ENCODE measurements around the gene CELF4. TPM values are rescaled to one million over a fixed set of nuclear protein-coding genes. Genes with fewer than 3 reads are reported as not detected.

Gene CELF4
- total RNA-seq, 1 donor from 2014 or later = 2.3 TPM

DNA sequence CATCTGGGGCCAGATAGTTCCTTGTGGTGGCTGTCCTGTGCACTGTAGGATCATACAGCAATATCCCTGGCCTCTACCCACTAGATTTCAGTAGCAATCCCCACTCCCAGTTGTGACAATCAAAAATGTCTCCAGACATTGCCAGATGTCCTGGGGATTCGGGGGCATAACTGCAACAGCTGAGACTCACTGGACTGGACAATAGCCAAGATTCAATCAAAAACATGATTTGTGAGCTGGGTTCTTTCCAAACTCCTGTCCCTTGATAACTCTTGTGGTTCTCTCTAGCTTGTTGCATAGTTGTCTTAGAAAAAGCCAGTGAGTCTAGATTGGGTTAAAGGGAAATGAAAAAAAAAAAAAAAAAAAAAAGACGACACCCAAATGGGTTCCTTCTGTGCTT, 293.4 kb downstream of the CELF4 start:
- H3K4me1 Mint-ChIP-seq = no peaks in the 10 kb centered on the region

DNA sequence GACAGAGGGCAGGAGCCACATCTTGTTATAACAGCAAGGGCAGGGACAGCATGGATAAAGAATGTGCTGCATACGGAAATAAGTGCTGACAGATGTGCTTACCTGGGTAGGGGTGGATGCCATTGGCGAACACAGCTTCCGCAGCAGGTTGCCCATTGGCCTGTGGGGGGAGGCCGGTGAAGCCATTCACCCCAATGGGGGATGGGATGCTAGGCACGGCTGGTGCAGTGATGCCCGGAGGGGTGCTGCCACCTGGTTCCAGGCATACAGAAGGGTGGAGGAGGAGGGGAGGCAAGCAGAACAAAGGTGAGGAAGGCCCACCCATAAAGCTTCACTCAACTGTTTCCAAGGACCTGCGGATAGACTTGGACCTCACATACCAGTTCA, 294.9 kb downstream of the CELF4 start:
- Mint-ChIP-seq H3K27me3 (ENCODE audit: low read depth) (peaks cover 37% of the 10 kb centered on the region), H3K27ac (no peak overlapping the region)

More for the DNA sequence above, 293.4 kb downstream of the CELF4 start:
- no peaks in the 10 kb centered on the region for H3K9me3 Mint-ChIP-seq
- TF ChIP-seq, protein P1, sequence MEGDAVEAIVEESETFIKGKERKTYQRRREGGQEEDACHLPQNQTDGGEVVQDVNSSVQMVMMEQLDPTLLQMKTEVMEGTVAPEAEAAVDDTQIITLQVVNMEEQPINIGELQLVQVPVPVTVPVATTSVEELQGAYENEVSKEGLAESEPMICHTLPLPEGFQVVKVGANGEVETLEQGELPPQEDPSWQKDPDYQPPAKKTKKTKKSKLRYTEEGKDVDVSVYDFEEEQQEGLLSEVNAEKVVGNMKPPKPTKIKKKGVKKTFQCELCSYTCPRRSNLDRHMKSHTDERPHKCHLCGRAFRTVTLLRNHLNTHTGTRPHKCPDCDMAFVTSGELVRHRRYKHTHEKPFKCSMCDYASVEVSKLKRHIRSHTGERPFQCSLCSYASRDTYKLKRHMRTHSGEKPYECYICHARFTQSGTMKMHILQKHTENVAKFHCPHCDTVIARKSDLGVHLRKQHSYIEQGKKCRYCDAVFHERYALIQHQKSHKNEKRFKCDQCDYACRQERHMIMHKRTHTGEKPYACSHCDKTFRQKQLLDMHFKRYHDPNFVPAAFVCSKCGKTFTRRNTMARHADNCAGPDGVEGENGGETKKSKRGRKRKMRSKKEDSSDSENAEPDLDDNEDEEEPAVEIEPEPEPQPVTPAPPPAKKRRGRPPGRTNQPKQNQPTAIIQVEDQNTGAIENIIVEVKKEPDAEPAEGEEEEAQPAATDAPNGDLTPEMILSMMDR (IDR thresholded peaks at IDR 0.05; ENCODE audit: unreplicated experiment) = no peak
- no peak for DNase-seq (ENCODE audit: low spot score in 2 of 2, unreplicated experiment in 2 of 2)
- H3K4me3 Mint-ChIP-seq = no peak overlapping the region
- no peak overlapping the region for H3K27ac Mint-ChIP-seq
- peaks cover 42% of the 10 kb centered on the region for H3K27me3 Mint-ChIP-seq (ENCODE audit: low read depth)
- H3K36me3 Mint-ChIP-seq = no peaks in the 10 kb centered on the region

DNA sequence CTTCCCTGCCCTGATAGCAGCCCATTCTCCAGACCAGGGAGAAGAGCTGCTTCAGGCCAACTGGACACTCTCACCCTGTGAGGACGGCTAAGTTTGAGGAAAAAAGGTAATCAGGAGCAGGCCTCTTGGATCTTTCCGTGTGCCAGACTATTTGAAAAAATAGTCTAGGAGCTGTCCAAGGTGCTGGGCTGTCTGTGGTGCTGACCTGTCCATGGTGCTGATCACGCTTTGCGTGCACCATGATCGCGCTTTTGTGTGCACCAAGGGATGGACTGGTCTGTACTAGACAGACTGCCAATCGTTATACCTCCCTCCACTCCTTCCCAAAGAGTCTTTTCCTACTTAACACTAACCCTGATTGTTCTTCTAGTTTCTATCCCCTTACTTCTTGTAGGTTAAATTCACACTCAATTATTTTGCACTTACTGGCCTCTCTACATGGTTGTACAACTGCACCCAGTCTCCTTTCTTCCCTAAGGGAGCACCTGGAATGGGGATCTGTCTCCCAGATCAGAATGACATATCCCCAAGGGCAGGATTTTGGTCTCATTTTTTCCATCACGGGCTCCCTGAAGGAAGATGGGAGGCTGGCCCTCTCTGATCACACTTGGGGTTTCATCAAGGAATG, 295.4 kb downstream of the CELF4 start:
- H3K36me3 Mint-ChIP-seq = no peaks in the 10 kb centered on the region
- H3K27me3 Mint-ChIP-seq (ENCODE audit: low read depth) = peaks cover 35% of the 10 kb centered on the region
- H3K27ac Mint-ChIP-seq = no peak overlapping the region
- DNase-seq (ENCODE audit: low spot score in 2 of 2, unreplicated experiment in 2 of 2) = peak; percentile 68 to 84
- H3K4me1 Mint-ChIP-seq = no peaks in the 10 kb centered on the region
- TF ChIP-seq, protein P1 (IDR thresholded peaks at IDR 0.05; ENCODE audit: unreplicated experiment) = no peak
- H3K4me3 Mint-ChIP-seq = no peak overlapping the region
- no peaks in the 10 kb centered on the region for H3K9me3 Mint-ChIP-seq

More for the DNA sequence above, 294.9 kb downstream of the CELF4 start:
- H3K36me3 Mint-ChIP-seq = no peaks in the 10 kb centered on the region
- H3K4me3 Mint-ChIP-seq = no peak overlapping the region
- TF ChIP-seq, protein P1 (IDR thresholded peaks at IDR 0.05; ENCODE audit: unreplicated experiment) = no peak
- no peaks in the 10 kb centered on the region for H3K9me3 Mint-ChIP-seq
- no peak for DNase-seq (ENCODE audit: low spot score in 2 of 2, unreplicated experiment in 2 of 2)
- no peaks in the 10 kb centered on the region for H3K4me1 Mint-ChIP-seq

GRCh38 chr18:37266290-37266689, 299.3 kb downstream of the CELF4 start:
- Mint-ChIP-seq H3K36me3 (no peaks in the 10 kb centered on the region), H3K4me1 (no peaks in the 10 kb centered on the region), H3K4me3 (no peak overlapping the region), H3K9me3 (no peaks in the 10 kb centered on the region), H3K27me3 (ENCODE audit: low read depth) (peaks cover 56% of the 10 kb centered on the region), H3K27ac (no peak overlapping the region)
- TF ChIP-seq, protein P1 (IDR thresholded peaks at IDR 0.05; ENCODE audit: unreplicated experiment) = no peak
- no peak for DNase-seq (ENCODE audit: low spot score in 2 of 2, unreplicated experiment in 2 of 2)

DNA sequence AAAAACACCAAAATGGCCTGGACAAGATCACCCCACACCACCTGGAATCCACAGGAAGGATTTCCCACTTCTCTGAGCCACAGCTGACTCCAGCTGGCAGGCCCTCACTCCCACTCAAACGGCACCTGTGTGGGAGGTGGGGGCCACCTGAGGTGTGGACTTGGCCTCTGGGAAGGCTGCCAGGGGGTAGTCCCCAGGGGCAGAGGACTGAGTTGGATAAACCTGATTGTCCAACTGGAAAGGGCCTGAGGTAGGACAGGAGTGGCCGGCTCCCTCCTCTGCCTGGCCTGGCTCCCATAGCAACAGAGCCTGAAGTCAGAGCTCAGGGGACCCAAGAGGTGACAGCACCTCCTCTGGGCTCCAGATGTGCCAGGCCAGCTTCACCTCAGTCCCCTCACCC, 300.2 kb downstream of the CELF4 start:
- H3K9me3 Mint-ChIP-seq = no peaks in the 10 kb centered on the region
- no peak overlapping the region for H3K27ac Mint-ChIP-seq
- H3K27me3 Mint-ChIP-seq (ENCODE audit: low read depth) = peaks cover 65% of the 10 kb centered on the region
- no peaks in the 10 kb centered on the region for H3K36me3 Mint-ChIP-seq
- no peak for DNase-seq (ENCODE audit: low spot score in 2 of 2, unreplicated experiment in 2 of 2)
- no peaks in the 10 kb centered on the region for H3K4me1 Mint-ChIP-seq
- TF ChIP-seq, protein P1 (IDR thresholded peaks at IDR 0.05; ENCODE audit: unreplicated experiment) = no peak
- no peak overlapping the region for H3K4me3 Mint-ChIP-seq

Measured in mesothelial cell of epicardium (in vitro differentiated cells).